CD4-positive, alpha-beta T cell (primary cell): ENCODE results near the gene UPK1A. TPM values are rescaled to one million over a fixed set of nuclear protein-coding genes. Genes with fewer than 3 reads are reported as not detected.

ENCODE experiments used
- ATAC-seq: fragments of 200-7000 bp; cut with Tn5 transposase; one replicate; pipeline ENCODE4 v1.10.0; 2022; ENCODE audit warnings: mild to moderate bottlenecking; ENCODE audit not compliant: poor library complexity
- CTCF ChIA-PET: fragments of 350-600 bp; sonication (Branson Sonifier 250); formaldehyde crosslinking; loops from one replicate; lab custom pipeline; 2021; ENCODE audit warnings: antibody characterized with exemption, inconsistent platforms; lab: Charles Lee
- POLR2A ChIA-PET: fragments of 350-600 bp; sonication (Branson Sonifier 250); formaldehyde crosslinking; loops from one replicate; lab custom pipeline; 2021; ENCODE audit warnings: antibody characterized with exemption, inconsistent platforms; lab: Charles Lee
- DNase-seq, 14 experiments: peaks; one replicate each; pipeline ENCODE4 v3.0.0-alpha.2; 2013 to 2020; ENCODE audit warnings: mixed read lengths in 2 of 14
- H3K27ac ChIP-seq, 2 donors: one replicate each; pipeline versions ENCODE4 v1.5.1 to v1.7.0; 2013; ENCODE audit warnings: low read length in 2 of 2, low read depth in 1 of 2, mild to moderate bottlenecking in 1 of 2
- H3K27me3 ChIP-seq, 2 experiments: 1 replicate in 1 of 2; 2 replicates in 1 of 2; pipeline versions ENCODE4 v1.6.1 to v1.7.0; 2013; ENCODE audit warnings: low read length in 2 of 2, control low read depth in 1 of 2, mild to moderate bottlenecking in 1 of 2, moderate library complexity in 1 of 2; ENCODE audit not compliant: insufficient read depth in 2 of 2, control insufficient read depth in 1 of 2
- H3K36me3 ChIP-seq: one replicate; pipeline ENCODE4 v1.6.1; 2013; ENCODE audit warnings: low read length, control low read depth; ENCODE audit not compliant: insufficient read depth
- H3K4me1 ChIP-seq: one replicate; pipeline ENCODE4 v1.6.1; 2013; ENCODE audit warnings: low read length, control low read depth; ENCODE audit not compliant: insufficient read depth
- H3K4me3 ChIP-seq: one replicate; pipeline ENCODE4 v1.5.1; 2013; ENCODE audit warnings: mild to moderate bottlenecking, low read length, moderate library complexity
- H3K9me3 ChIP-seq, 2 experiments: 1 replicate in 1 of 2; 2 replicates in 1 of 2; pipeline versions ENCODE4 v1.6.1 to v1.7.0; 2013; ENCODE audit warnings: low read length in 2 of 2, mild to moderate bottlenecking in 2 of 2, control low read depth in 1 of 2, moderate library complexity in 1 of 2; ENCODE audit not compliant: control insufficient read depth in 1 of 2, insufficient read depth in 1 of 2
- H3K27ac Mint-ChIP-seq: one replicate; pipeline ENCODE4 v1.8.0; 2020; ENCODE audit warnings: mixed read lengths
- H3K27me3 Mint-ChIP-seq: one replicate; pipeline ENCODE4 v1.8.0; 2021; ENCODE audit warnings: mixed read lengths
- H3K36me3 Mint-ChIP-seq: one replicate; pipeline ENCODE4 v1.8.0; 2021; ENCODE audit warnings: low read depth, mixed read lengths
- H3K4me1 Mint-ChIP-seq: one replicate; pipeline ENCODE4 v1.8.0; 2021; ENCODE audit warnings: low read depth, mixed read lengths
- H3K4me3 Mint-ChIP-seq: one replicate; pipeline ENCODE4 v1.8.0; 2020; ENCODE audit warnings: mild to moderate bottlenecking, mixed read lengths
- H3K9me3 Mint-ChIP-seq: one replicate; pipeline ENCODE4 v1.8.0; 2020; ENCODE audit warnings: mixed read lengths
- intact Hi-C, 2 experiments: fragments of 100-400 bp; cut with DNase I in 1 of 2; cut with micrococcal nuclease in 1 of 2; formaldehyde crosslinking; loops; one replicate each; pipeline versions ENCODE4 v1.15.1 to v1.9.0; 2023 to 2025; cut with DNase I, micrococcal nuclease
- total RNA-seq, 174 experiments: library from RNA in 2 of 174; stranded (reverse) in 2 of 174; gene quantifications; one replicate each; pipeline ENCODE4 v1.2.3 and lab custom pipeline; 2021 to 2026
- TF ChIP-seq, protein P1 (sequence below): fragments of 200-600 bp; IDR thresholded peaks from one replicate; pipeline ENCODE4 v1.8.0; 2022; ENCODE audit warnings: antibody characterized with exemption, mild to moderate bottlenecking

Gene UPK1A
- total RNA-seq, 2 experiments from 2014 or later: 0.36 to 0.47 TPM

DNA sequence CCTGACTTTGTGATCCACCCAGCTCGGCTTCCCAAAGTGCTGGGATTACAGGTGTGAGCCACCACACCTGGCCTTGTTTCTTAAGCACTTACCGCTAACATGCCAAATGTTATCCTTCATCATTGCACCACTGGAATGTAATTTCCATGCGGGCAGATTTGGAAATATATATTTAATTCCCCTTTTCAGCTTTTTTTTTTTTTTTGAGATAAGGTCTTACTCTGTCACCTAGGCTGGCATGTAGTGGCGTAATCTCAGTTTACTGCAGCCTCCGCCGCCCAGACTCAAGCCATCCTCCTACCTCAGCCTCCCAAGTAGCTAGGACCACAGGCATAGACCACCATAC lies 4.3 kb upstream of the UPK1A start:
- Histone ChIP-seq H3K27me3 (no peaks in the 10 kb centered on the region), H3K9me3 (no peaks in the 10 kb centered on the region), H3K4me1 (no peaks in the 10 kb centered on the region), H3K27ac (no peak overlapping the region), H3K4me3 (no peak overlapping the region), H3K36me3 (peaks cover 65% of the 10 kb centered on the region)
- DNase-seq (no peak), ATAC-seq (no peak)
- Mint-ChIP-seq H3K4me3 (no peak overlapping the region), H3K36me3 (peaks cover 60% of the 10 kb centered on the region), H3K4me1 (peaks cover 6% of the 10 kb centered on the region), H3K27ac (no peak overlapping the region), H3K27me3 (no peaks in the 10 kb centered on the region), H3K9me3 (no peaks in the 10 kb centered on the region)
- POLR2A ChIA-PET: interaction anchor here (1.3 kb wide), 1 partner anchor 14 kb away, joined by 4 read pairs; the partner anchor contains the start of gene COX6B1
- CTCF ChIA-PET: no interaction called here
- intact Hi-C loops: no loop called here
- TF ChIP-seq, protein P1, sequence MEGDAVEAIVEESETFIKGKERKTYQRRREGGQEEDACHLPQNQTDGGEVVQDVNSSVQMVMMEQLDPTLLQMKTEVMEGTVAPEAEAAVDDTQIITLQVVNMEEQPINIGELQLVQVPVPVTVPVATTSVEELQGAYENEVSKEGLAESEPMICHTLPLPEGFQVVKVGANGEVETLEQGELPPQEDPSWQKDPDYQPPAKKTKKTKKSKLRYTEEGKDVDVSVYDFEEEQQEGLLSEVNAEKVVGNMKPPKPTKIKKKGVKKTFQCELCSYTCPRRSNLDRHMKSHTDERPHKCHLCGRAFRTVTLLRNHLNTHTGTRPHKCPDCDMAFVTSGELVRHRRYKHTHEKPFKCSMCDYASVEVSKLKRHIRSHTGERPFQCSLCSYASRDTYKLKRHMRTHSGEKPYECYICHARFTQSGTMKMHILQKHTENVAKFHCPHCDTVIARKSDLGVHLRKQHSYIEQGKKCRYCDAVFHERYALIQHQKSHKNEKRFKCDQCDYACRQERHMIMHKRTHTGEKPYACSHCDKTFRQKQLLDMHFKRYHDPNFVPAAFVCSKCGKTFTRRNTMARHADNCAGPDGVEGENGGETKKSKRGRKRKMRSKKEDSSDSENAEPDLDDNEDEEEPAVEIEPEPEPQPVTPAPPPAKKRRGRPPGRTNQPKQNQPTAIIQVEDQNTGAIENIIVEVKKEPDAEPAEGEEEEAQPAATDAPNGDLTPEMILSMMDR: no peak

DNA sequence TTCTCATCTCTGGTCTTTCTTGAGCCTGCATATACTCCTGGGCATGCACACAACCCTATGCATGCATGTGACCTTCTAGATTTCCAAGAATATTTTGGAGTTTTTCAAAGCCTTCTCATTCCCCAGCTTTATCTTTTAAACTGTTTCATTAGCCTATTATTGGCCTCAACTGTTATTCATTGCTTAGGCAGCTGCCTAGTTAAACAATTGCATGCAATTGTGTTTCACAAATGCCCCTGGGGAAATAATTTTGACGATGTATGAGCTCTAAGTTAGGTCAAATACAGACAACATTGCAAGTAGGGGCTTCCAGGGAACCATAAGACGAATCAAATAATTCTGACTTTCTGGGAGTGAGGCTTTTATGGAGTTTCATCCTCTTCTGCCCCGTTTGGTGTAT lies 2.3 kb upstream of the UPK1A start:
- Histone ChIP-seq H3K9me3 (no peaks in the 10 kb centered on the region), H3K27me3 (no peaks in the 10 kb centered on the region), H3K36me3 (peaks cover 45% of the 10 kb centered on the region), H3K4me3 (no peak overlapping the region), H3K4me1 (no peaks in the 10 kb centered on the region), H3K27ac (no peak overlapping the region)
- ChIA-PET CTCF (no interaction called here), POLR2A (no interaction called here)
- TF ChIP-seq, protein P1: no peak
- Mint-ChIP-seq H3K9me3 (no peaks in the 10 kb centered on the region), H3K4me1 (no peaks in the 10 kb centered on the region), H3K36me3 (peaks cover 42% of the 10 kb centered on the region), H3K4me3 (no peak overlapping the region), H3K27ac (no peak overlapping the region), H3K27me3 (no peaks in the 10 kb centered on the region)
- ATAC-seq: no peak
- intact Hi-C loops: no loop called here
- no peak for DNase-seq

DNA sequence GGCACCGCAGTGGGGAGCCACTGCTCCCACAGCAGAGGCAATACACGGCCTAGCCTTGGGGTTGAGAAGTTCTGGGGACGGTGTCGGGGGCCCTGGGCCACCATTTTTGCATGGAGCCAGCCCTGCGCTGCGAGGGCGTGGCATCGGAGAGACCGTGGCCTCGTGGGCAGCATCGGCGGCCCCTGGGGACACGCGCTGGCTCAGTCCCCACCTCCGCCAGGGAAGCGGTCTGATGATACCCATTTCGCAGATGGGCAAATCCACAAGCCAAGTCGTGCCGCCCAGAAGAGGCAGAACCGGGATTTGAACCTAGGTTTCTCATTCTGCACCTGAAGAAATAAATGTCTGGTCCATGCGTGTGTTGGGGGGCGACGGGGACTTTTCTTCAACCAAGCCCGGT lies 1.2 kb upstream of the UPK1A start:
- CTCF ChIA-PET: no interaction called here
- no peaks in the 10 kb centered on the region for H3K4me1 ChIP-seq
- Mint-ChIP-seq H3K4me1 (no peaks in the 10 kb centered on the region), H3K4me3 (no peak overlapping the region), H3K27ac (no peak overlapping the region), H3K9me3 (no peaks in the 10 kb centered on the region), H3K36me3 (peaks cover 34% of the 10 kb centered on the region), H3K27me3 (peaks cover 6% of the 10 kb centered on the region)
- H3K36me3 ChIP-seq: peaks cover 35% of the 10 kb centered on the region
- no peak overlapping the region for H3K4me3 ChIP-seq
- no peaks in the 10 kb centered on the region for H3K9me3 ChIP-seq
- H3K27me3 ChIP-seq: peaks cover 4 to 6% of the 10 kb centered on the region in 2 experiments
- no peak for ATAC-seq
- H3K27ac ChIP-seq: no peak overlapping the region
- POLR2A ChIA-PET: no interaction called here
- no peak for DNase-seq
- TF ChIP-seq, protein P1: no peak
- intact Hi-C loops: no loop called here
